HL-60 (cell line): ENCODE measurements around the gene CLEC14A.

ENCODE experiments used
- DNase-seq, 2 experiments: peaks; one replicate each; pipeline ENCODE4 v3.0.0-alpha.2; 2010 to 2020; ENCODE audit warnings: low read depth in 1 of 2, low spot score in 1 of 2
- H3K27ac ChIP-seq: fragments of 250-450 bp; sonication (Bioruptor Pico); replicated peaks from 2 replicates; pipeline ENCODE4 v1.5.1; 2020; ENCODE audit warnings: mild to moderate bottlenecking, moderate library complexity
- H3K27me3 ChIP-seq: fragments of 250-450 bp; sonication (Bioruptor Pico); 2 replicates; pipeline ENCODE4 v1.5.1; 2021; ENCODE audit warnings: mild to moderate bottlenecking, moderate library complexity; ENCODE audit not compliant: insufficient read depth, poor library complexity, severe bottlenecking
- H3K4me3 ChIP-seq: replicated peaks from 2 replicates; pipeline ENCODE4 v1.5.1; 2011; ENCODE audit warnings: mild to moderate bottlenecking, control low read depth, low read length; ENCODE audit not compliant: insufficient read depth
- GABPA ChIP-seq: IDR thresholded peaks from 2 replicates; pipeline ENCODE4 v1.6.1; 2012; ENCODE audit warnings: low read depth
- POLR2AphosphoS5 ChIP-seq: IDR thresholded peaks from 2 replicates; pipeline ENCODE4 v1.6.1; 2012; ENCODE audit warnings: low read depth
- REST ChIP-seq: IDR thresholded peaks from 2 replicates; pipeline ENCODE4 v1.6.1; 2012; ENCODE audit warnings: low read depth; ENCODE audit not compliant: insufficient replicate concordance
- SPI1 ChIP-seq: IDR thresholded peaks from 2 replicates; pipeline ENCODE4 v1.6.1; 2012; ENCODE audit warnings: low read depth, mild to moderate bottlenecking, borderline replicate concordance
- TF ChIP-seq, protein P1 (sequence below): IDR thresholded peaks from one replicate; pipeline ENCODE4 v1.5.1; 2011; ENCODE audit warnings: low read length, control low read depth, inconsistent platforms; ENCODE audit not compliant: insufficient read depth

CLEC14A gene

DNA sequence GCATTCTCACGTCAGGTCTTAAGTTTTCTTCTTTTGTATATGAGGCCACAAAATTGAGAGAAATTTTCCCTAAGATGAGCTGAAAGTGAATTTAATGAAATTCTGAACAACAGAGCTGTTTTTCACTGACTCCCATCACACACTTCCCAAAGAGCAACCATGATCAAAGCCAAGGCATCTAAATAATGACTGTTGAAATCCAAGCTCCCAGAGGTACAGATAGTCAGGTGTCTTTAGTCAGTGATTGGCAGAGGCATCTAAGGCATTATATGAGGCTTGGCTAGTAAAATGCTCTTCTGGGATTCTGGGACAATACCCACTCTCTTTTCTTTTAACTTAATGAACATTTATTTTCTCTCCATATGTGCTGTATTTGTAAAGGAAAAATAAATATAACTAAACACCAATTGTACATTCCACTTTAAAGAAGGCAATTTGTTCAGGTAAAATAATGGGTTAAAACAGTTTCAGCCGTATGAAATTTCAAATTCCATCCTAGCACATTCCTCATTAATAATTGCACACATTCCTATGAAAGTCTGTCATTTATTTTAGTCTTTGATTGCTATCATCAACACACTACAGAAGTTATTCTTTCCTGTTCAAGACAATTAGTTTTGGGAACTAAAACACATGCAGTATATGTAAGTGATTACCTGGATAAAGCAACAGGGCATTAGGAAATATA is 49.1 kb downstream of the CLEC14A start:
- H3K4me3 ChIP-seq = no peak overlapping the region
- no peak for DNase-seq
- no peak for TF ChIP-seq SPI1
- TF ChIP-seq, protein P1, sequence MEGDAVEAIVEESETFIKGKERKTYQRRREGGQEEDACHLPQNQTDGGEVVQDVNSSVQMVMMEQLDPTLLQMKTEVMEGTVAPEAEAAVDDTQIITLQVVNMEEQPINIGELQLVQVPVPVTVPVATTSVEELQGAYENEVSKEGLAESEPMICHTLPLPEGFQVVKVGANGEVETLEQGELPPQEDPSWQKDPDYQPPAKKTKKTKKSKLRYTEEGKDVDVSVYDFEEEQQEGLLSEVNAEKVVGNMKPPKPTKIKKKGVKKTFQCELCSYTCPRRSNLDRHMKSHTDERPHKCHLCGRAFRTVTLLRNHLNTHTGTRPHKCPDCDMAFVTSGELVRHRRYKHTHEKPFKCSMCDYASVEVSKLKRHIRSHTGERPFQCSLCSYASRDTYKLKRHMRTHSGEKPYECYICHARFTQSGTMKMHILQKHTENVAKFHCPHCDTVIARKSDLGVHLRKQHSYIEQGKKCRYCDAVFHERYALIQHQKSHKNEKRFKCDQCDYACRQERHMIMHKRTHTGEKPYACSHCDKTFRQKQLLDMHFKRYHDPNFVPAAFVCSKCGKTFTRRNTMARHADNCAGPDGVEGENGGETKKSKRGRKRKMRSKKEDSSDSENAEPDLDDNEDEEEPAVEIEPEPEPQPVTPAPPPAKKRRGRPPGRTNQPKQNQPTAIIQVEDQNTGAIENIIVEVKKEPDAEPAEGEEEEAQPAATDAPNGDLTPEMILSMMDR = no peak
- no peak for TF ChIP-seq GABPA
- TF ChIP-seq POLR2AphosphoS5 = no peak
- TF ChIP-seq REST = no peak
- H3K27me3 ChIP-seq = peaks cover 13% of the 10 kb centered on the region
- H3K27ac ChIP-seq = no peak overlapping the region

DNA sequence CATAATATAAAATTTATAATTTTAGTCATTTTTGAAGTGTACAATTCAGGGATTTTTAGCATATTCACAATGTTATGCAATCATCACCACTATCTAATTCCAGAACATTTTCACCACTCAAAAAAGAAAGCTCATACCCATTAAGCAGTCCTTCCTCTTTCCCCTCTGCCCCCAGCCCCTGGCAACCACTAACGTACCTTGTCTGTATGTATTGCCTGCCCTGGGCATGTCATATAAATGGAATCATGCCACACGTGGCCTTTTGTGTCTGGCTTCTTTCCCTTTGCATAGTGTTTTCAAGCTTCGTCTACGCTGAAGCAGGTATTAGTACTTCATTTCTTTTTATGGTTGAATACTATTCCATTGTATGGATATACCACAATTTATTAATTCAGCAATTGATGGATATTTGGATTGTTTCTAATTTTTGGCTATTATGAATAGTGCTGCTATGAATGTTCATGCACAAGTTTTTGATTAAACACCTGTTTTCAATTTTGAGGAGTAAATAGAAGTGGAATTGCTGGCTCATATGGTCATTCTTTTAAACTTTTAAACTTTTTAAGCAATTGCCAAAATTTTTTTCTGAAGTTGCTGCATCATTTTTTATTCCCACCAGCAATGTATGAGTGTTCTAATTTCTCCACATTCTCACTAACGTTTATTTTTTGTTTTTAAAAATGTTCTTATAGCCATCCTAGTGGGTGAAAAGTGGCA is 49.8 kb downstream of the CLEC14A start:
- Histone ChIP-seq H3K4me3 (no peak overlapping the region), H3K27ac (no peak overlapping the region), H3K27me3 (peaks cover 8% of the 10 kb centered on the region)
- DNase-seq = no peak
- TF ChIP-seq GABPA (no peak), SPI1 (no peak), POLR2AphosphoS5 (no peak), REST (no peak)
- TF ChIP-seq, protein P1 = no peak

DNA sequence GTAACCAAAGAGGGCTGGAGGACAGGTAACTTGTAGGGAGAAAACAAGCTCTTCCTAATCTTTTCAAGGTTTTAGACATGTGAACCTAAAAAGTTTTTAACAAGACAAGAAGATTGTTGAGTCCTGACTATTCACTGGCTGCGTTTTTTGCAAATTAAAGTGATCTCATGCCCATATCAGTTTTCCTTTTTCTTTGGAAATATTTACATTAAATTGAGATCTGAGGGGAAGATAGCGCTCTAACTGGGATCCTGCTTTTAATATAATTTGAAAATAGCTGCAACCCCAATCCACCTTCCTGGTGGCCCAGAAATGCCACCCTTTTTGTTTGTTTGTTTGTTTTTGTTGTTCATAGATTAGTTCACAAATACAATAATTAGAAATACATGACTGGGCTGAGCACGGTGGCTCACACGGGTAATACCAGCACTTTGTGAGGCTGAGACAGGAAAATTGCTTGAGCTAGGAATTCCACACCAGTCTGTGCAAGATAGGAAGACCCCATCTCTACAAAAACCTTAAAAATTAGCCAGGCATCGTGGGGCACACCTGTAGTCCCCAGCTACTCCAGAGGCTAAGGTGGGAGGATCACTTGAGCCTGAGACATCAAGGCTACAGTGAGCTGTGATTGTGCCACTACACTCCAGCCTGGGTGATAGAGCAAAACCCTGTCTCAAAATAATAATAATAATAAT is 50.6 kb downstream of the CLEC14A start:
- TF ChIP-seq GABPA (no peak), REST (no peak), POLR2AphosphoS5 (no peak), SPI1 (no peak)
- TF ChIP-seq, protein P1 = no peak
- H3K27me3 ChIP-seq = peaks cover 8% of the 10 kb centered on the region
- H3K27ac ChIP-seq = no peak overlapping the region
- H3K4me3 ChIP-seq = no peak overlapping the region
- no peak for DNase-seq
